Measurements from ENCODE around the gene MRPL17. TPM values are rescaled to one million over a fixed set of nuclear protein-coding genes. Genes with fewer than 3 reads are reported as not detected.
A peak's percentile ranks its signal among the peaks of the same experiment; 100 is the strongest.

Gene MRPL17
- polyA plus RNA-seq, 3 donors = 8.0 to 14.0 (median 12.8) TPM

DNA sequence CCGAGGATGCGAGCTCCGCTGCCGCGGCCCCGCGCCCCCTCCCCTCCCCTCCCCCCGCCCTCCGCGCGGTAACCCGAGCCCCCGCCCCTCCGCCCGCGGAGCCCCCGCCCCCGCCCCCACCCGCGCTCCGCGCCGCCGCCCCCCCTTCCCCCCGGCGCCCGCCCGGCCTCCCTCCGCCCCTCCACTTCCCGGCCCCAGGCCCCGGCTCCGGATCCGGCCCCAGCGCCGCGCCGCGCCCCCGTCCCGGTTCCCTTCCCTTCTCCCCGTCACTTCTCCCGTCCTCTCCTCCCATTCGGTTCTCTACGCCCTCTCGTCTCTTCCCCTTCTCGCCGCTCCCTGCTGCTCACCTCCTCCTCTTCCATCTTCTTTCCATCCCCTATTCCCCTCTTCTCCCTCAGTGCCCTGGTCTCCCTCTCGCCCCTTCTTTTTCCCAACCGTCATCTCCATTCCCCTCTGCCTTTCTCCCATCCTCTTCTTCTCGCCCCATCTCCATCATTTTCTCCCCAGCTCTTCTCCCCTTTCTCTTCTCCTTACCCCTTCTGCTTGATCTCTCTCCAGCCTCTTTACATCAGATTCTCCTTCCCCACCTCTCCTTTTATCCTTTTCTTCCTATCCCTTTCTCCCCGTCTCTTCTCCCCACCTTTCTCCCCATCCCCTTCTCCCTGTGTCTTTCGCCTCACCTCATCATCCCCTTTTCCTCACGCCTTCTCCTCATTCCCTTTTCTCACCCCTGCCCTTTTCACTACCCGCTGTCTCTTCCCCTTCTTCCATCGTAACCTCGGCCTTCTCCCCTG is 27.2 kb downstream of the MRPL17 start, which contains the start of gene DCHS1:
DCHS1 (minus strand) TSS at position 20 of the 794 bp plus-strand sequence. CDS start 14,196 bp downstream, outside the sequence.
- peaks cover 15 to 16% (median 15%) of the 10 kb centered on the region in 3 donors for H3K27me3 Mint-ChIP-seq (ENCODE audit: low read depth in 3 of 3)
- no peak within 1 kb of the TSS for H3K27ac Mint-ChIP-seq
- peaks cover 0 to 5% of the 10 kb centered on the region in 2 donors for H3K9me3 ChIP-seq (replicated peaks in 1 of 2; ENCODE audit: control insufficient read depth in 1 of 2, insufficient read depth in 1 of 2, low read length in 2 of 2)
- H3K27me3 ChIP-seq (ENCODE audit: control insufficient read depth in 2 of 2, insufficient read depth in 2 of 2, low read length in 2 of 2) = peaks cover 31% of the 10 kb centered on the region in 2 donors
- H3K36me3 ChIP-seq (replicated peaks in 1 of 2; ENCODE audit: control insufficient read depth in 1 of 2, insufficient read depth in 2 of 2, low read length in 2 of 2) = no peaks in the 10 kb centered on the region
- peak in 1 of 3 donors; percentile 23 for DNase-seq
- H3K27ac ChIP-seq (ENCODE audit: low read depth in 1 of 2, low read length in 2 of 2) = no peak within 1 kb of the TSS
- H3K4me3 ChIP-seq (replicated peaks in 1 of 3; ENCODE audit: low read depth in 2 of 3, low read length in 3 of 3) = peak within 1 kb of the TSS in 2 of 3 experiments; percentile 16 to 51
- H3K9ac ChIP-seq (ENCODE audit: insufficient read depth, low read length, poor library complexity, severe bottlenecking) = no peak within 1 kb of the TSS
- peak within 1 kb of the TSS; percentile 70 to 88 for H3K4me3 Mint-ChIP-seq
- H3K4me1 Mint-ChIP-seq = peaks cover 9% of the 10 kb centered on the region
- H2AFZ ChIP-seq (ENCODE audit: insufficient read depth, low read depth, low read length, poor library complexity, severe bottlenecking) = peak within 1 kb of the TSS; percentile 62
- peaks cover 0 to 4% (median 0%) of the 10 kb centered on the region in 7 donors for H3K9me3 Mint-ChIP-seq
- TF ChIP-seq, protein P1, sequence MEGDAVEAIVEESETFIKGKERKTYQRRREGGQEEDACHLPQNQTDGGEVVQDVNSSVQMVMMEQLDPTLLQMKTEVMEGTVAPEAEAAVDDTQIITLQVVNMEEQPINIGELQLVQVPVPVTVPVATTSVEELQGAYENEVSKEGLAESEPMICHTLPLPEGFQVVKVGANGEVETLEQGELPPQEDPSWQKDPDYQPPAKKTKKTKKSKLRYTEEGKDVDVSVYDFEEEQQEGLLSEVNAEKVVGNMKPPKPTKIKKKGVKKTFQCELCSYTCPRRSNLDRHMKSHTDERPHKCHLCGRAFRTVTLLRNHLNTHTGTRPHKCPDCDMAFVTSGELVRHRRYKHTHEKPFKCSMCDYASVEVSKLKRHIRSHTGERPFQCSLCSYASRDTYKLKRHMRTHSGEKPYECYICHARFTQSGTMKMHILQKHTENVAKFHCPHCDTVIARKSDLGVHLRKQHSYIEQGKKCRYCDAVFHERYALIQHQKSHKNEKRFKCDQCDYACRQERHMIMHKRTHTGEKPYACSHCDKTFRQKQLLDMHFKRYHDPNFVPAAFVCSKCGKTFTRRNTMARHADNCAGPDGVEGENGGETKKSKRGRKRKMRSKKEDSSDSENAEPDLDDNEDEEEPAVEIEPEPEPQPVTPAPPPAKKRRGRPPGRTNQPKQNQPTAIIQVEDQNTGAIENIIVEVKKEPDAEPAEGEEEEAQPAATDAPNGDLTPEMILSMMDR (IDR thresholded peaks at IDR 0.05) = no peak
- WGBS (ENCODE audit: insufficient coverage) = 13% methylated on average over 27 of the region's 56 CpGs
- no peaks in the 10 kb centered on the region for H4K20me1 ChIP-seq (ENCODE audit: insufficient read depth, low read length)
- peak within 1 kb of the TSS; percentile 58 for H3K4me2 ChIP-seq (replicated peaks; ENCODE audit: extremely low read depth, low read length, poor library complexity, severe bottlenecking)
- no peaks in the 10 kb centered on the region for H3K79me2 ChIP-seq (ENCODE audit: insufficient read depth, low read length)
- no peaks in the 10 kb centered on the region for H3K36me3 Mint-ChIP-seq
- intact Hi-C loops (cut with micrococcal nuclease) = no loop called here
- peaks cover 4 to 10% of the 10 kb centered on the region in 2 donors for H3K4me1 ChIP-seq (ENCODE audit: control insufficient read depth in 1 of 2, insufficient read depth in 2 of 2, low read length in 2 of 2)

DNA sequence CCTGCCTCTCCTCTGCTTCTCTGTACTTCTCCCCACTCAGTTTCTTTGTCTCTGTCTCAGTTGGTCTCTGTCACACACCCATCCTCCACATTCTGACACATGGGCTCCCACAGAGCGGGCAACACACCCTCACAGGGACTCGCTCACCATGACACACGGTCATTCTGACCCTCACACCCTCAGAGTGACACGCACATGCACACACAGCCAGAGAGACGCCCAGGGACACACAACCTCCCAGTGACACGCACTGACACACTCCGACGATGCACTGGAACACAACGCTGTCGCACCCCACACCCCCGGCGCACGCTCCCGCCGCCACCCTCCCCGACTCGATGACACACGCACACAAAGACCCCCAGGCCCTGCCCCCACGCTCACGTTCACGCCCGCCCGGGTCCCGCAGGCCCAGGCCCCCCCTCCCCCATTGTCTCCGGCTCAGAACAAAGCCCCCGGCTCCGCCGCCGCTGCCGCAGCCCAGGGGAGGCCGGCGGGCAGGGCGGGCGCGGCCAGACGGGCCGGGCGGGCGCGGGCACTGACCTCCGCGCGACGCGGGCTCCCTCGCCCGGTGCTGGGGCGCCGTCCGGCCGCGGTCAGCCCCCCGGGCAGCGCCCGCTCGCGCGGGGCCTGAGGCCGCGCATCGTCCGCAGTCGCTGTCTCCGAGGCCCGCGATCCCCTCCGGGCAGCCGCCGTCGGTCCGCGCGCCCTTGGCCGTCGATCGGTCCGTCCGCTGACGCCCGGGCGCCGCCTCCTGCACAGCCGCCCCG is 27.9 kb downstream of the MRPL17 start:
- no peak overlapping the region for H3K27ac ChIP-seq (ENCODE audit: low read depth in 1 of 2, low read length in 2 of 2)
- H3K36me3 Mint-ChIP-seq = no peaks in the 10 kb centered on the region
- H4K20me1 ChIP-seq (ENCODE audit: insufficient read depth, low read length) = no peaks in the 10 kb centered on the region
- H3K36me3 ChIP-seq (replicated peaks in 1 of 2; ENCODE audit: control insufficient read depth in 1 of 2, insufficient read depth in 2 of 2, low read length in 2 of 2) = no peaks in the 10 kb centered on the region
- H3K4me3 ChIP-seq (replicated peaks in 1 of 3; ENCODE audit: low read depth in 2 of 3, low read length in 3 of 3) = peak overlapping the region in 1 of 3 experiments; percentile 48
- H2AFZ ChIP-seq (ENCODE audit: insufficient read depth, low read depth, low read length, poor library complexity, severe bottlenecking) = peak overlapping the region; percentile 62
- H3K4me2 ChIP-seq (replicated peaks; ENCODE audit: extremely low read depth, low read length, poor library complexity, severe bottlenecking) = peak overlapping the region; percentile 58
- peak; percentile 31 to 75 (median 46) for DNase-seq
- no peak overlapping the region for H3K27ac Mint-ChIP-seq
- H3K27me3 ChIP-seq (ENCODE audit: control insufficient read depth in 2 of 2, insufficient read depth in 2 of 2, low read length in 2 of 2) = peaks cover 31% of the 10 kb centered on the region in 2 donors
- H3K9me3 Mint-ChIP-seq = peaks cover 0 to 4% (median 0%) of the 10 kb centered on the region in 7 donors
- H3K9ac ChIP-seq (ENCODE audit: insufficient read depth, low read length, poor library complexity, severe bottlenecking) = no peak overlapping the region
- H3K27me3 Mint-ChIP-seq (ENCODE audit: low read depth in 3 of 3) = peaks cover 15 to 16% (median 15%) of the 10 kb centered on the region in 3 donors
- H3K9me3 ChIP-seq (replicated peaks in 1 of 2; ENCODE audit: control insufficient read depth in 1 of 2, insufficient read depth in 1 of 2, low read length in 2 of 2) = peaks cover 0 to 5% of the 10 kb centered on the region in 2 donors
- 5% methylated on average over 64 of the region's 84 CpGs for WGBS (ENCODE audit: insufficient coverage)
- H3K4me1 ChIP-seq (ENCODE audit: control insufficient read depth in 1 of 2, insufficient read depth in 2 of 2, low read length in 2 of 2) = peaks cover 4 to 10% of the 10 kb centered on the region in 2 donors
- TF ChIP-seq, protein P1 (IDR thresholded peaks at IDR 0.05) = no peak
- no peak overlapping the region for H3K4me3 Mint-ChIP-seq
- intact Hi-C loops (cut with micrococcal nuclease) = no loop called here
- H3K4me1 Mint-ChIP-seq = peaks cover 9% of the 10 kb centered on the region
- H3K79me2 ChIP-seq (ENCODE audit: insufficient read depth, low read length) = no peaks in the 10 kb centered on the region

Data from CD14-positive monocyte (primary cell).